HepG2 (cell line): ENCODE results near the gene TCERG1L.

ENCODE experiments used
- CHCHD3 ChIP-seq: sonication (generic); formaldehyde crosslinking; IDR thresholded peaks from 2 replicates; pipeline ENCODE4 v1.8.0; 2022; ENCODE audit warnings: mild to moderate bottlenecking, missing genetic modification reagents, moderate library complexity
- MAFF ChIP-seq: IDR thresholded peaks from 2 replicates; pipeline ENCODE4 v1.6.1; 2011; ENCODE audit warnings: low read depth, low read length, improper control_type of control experiment
- PHB2 ChIP-seq: fragments of 450-650 bp; IDR thresholded peaks from 2 replicates; pipeline ENCODE4 v1.6.1; 2018; ENCODE audit not compliant: partially characterized antibody
- SMARCC2 ChIP-seq: fragments of 450-650 bp; IDR thresholded peaks from 2 replicates; pipeline ENCODE4 v1.6.1; 2017; ENCODE audit warnings: antibody characterized with exemption, mild to moderate bottlenecking
- TP53 ChIP-seq: sonication (generic); formaldehyde crosslinking; conservative IDR thresholded peaks from 2 replicates; pipeline ENCODE4 v1.4.0; 2020; ENCODE audit warnings: missing genetic modification reagents
- ZFX ChIP-seq: sonication (generic); formaldehyde crosslinking; IDR thresholded peaks from 2 replicates; pipeline ENCODE4 v1.4.0; 2020; ENCODE audit warnings: mild to moderate bottlenecking, low read depth, missing genetic modification reagents, moderate library complexity
- ZNF274 ChIP-seq: sonication (generic); formaldehyde crosslinking; IDR thresholded peaks from 2 replicates; pipeline ENCODE4 v1.5.1; 2020; ENCODE audit warnings: mild to moderate bottlenecking, missing genetic modification reagents
- TF ChIP-seq, protein P1 (sequence below): sonication (generic); formaldehyde crosslinking; IDR thresholded peaks from 2 replicates; pipeline ENCODE4 v1.8.1; 2022; ENCODE audit warnings: low read depth, mild to moderate bottlenecking, missing genetic modification reagents
- TF ChIP-seq, protein P2 (sequence below): sonication (generic); formaldehyde crosslinking; conservative IDR thresholded peaks from 2 replicates; pipeline ENCODE4 v1.4.0; 2020; ENCODE audit warnings: missing genetic modification reagents
- TF ChIP-seq, protein P3 (sequence below): sonication (generic); formaldehyde crosslinking; IDR thresholded peaks from 2 replicates; pipeline ENCODE4 v1.4.0; 2020; ENCODE audit warnings: missing genetic modification reagents
- TF ChIP-seq, protein P4 (sequence below): sonication (generic); formaldehyde crosslinking; conservative IDR thresholded peaks from 2 replicates; pipeline ENCODE4 v1.8.0; 2022; ENCODE audit warnings: missing genetic modification reagents
- TF ChIP-seq, protein P5 (sequence below): sonication (generic); formaldehyde crosslinking; IDR thresholded peaks from 2 replicates; pipeline ENCODE4 v1.5.0; 2020; ENCODE audit warnings: mild to moderate bottlenecking, missing genetic modification reagents, moderate library complexity
- TF ChIP-seq, protein P6 (sequence below): sonication (generic); formaldehyde crosslinking; IDR thresholded peaks from 2 replicates; pipeline ENCODE4 v1.4.0; 2020; ENCODE audit warnings: mild to moderate bottlenecking, missing genetic modification reagents

DNA sequence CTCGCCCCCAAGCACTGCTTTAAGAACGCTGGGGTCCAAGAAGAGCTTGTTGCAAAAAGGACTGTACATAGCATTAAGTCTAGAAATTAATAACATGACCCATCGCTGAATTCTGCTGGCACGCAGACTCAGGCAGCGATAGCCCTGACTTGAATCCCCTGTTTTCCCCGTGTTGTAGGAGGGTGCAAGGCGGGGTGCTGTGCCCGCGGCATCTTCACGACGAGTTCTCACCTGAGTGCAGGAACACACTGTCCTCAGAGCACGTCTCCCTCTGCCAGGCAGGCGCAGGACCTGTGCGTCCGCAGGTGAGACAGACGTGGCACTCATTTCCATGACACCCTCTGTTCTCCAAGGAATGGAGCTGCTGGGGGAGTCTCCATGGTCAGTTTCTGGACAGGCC is 243.2 kb downstream of the TCERG1L start:
- TF ChIP-seq SMARCC2 (no peak), ZNF274 (no peak), CHCHD3 (no peak), MAFF (no peak), PHB2 (no peak), TP53 (CRISPR knock-in tag) (no peak), ZFX (CRISPR knock-in tag) (no peak)
- TF ChIP-seq, protein P1, sequence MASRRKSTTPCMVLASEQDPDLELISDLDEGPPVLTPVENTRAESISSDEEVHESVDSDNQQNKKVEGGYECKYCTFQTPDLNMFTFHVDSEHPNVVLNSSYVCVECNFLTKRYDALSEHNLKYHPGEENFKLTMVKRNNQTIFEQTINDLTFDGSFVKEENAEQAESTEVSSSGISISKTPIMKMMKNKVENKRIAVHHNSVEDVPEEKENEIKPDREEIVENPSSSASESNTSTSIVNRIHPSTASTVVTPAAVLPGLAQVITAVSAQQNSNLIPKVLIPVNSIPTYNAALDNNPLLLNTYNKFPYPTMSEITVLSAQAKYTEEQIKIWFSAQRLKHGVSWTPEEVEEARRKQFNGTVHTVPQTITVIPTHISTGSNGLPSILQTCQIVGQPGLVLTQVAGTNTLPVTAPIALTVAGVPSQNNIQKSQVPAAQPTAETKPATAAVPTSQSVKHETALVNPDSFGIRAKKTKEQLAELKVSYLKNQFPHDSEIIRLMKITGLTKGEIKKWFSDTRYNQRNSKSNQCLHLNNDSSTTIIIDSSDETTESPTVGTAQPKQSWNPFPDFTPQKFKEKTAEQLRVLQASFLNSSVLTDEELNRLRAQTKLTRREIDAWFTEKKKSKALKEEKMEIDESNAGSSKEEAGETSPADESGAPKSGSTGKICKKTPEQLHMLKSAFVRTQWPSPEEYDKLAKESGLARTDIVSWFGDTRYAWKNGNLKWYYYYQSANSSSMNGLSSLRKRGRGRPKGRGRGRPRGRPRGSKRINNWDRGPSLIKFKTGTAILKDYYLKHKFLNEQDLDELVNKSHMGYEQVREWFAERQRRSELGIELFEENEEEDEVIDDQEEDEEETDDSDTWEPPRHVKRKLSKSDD: no peak
- TF ChIP-seq, protein P2, sequence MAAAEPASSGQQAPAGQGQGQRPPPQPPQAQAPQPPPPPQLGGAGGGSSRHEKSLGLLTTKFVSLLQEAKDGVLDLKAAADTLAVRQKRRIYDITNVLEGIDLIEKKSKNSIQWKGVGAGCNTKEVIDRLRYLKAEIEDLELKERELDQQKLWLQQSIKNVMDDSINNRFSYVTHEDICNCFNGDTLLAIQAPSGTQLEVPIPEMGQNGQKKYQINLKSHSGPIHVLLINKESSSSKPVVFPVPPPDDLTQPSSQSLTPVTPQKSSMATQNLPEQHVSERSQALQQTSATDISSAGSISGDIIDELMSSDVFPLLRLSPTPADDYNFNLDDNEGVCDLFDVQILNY: no peak
- TF ChIP-seq, protein P3, sequence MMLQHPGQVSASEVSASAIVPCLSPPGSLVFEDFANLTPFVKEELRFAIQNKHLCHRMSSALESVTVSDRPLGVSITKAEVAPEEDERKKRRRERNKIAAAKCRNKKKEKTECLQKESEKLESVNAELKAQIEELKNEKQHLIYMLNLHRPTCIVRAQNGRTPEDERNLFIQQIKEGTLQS (CRISPR knock-in tag): no peak
- TF ChIP-seq, protein P4, sequence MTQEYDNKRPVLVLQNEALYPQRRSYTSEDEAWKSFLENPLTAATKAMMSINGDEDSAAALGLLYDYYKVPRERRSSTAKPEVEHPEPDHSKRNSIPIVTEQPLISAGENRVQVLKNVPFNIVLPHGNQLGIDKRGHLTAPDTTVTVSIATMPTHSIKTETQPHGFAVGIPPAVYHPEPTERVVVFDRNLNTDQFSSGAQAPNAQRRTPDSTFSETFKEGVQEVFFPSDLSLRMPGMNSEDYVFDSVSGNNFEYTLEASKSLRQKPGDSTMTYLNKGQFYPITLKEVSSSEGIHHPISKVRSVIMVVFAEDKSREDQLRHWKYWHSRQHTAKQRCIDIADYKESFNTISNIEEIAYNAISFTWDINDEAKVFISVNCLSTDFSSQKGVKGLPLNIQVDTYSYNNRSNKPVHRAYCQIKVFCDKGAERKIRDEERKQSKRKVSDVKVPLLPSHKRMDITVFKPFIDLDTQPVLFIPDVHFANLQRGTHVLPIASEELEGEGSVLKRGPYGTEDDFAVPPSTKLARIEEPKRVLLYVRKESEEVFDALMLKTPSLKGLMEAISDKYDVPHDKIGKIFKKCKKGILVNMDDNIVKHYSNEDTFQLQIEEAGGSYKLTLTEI: no peak
- TF ChIP-seq, protein P5, sequence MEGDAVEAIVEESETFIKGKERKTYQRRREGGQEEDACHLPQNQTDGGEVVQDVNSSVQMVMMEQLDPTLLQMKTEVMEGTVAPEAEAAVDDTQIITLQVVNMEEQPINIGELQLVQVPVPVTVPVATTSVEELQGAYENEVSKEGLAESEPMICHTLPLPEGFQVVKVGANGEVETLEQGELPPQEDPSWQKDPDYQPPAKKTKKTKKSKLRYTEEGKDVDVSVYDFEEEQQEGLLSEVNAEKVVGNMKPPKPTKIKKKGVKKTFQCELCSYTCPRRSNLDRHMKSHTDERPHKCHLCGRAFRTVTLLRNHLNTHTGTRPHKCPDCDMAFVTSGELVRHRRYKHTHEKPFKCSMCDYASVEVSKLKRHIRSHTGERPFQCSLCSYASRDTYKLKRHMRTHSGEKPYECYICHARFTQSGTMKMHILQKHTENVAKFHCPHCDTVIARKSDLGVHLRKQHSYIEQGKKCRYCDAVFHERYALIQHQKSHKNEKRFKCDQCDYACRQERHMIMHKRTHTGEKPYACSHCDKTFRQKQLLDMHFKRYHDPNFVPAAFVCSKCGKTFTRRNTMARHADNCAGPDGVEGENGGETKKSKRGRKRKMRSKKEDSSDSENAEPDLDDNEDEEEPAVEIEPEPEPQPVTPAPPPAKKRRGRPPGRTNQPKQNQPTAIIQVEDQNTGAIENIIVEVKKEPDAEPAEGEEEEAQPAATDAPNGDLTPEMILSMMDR: no peak
- TF ChIP-seq, protein P6, sequence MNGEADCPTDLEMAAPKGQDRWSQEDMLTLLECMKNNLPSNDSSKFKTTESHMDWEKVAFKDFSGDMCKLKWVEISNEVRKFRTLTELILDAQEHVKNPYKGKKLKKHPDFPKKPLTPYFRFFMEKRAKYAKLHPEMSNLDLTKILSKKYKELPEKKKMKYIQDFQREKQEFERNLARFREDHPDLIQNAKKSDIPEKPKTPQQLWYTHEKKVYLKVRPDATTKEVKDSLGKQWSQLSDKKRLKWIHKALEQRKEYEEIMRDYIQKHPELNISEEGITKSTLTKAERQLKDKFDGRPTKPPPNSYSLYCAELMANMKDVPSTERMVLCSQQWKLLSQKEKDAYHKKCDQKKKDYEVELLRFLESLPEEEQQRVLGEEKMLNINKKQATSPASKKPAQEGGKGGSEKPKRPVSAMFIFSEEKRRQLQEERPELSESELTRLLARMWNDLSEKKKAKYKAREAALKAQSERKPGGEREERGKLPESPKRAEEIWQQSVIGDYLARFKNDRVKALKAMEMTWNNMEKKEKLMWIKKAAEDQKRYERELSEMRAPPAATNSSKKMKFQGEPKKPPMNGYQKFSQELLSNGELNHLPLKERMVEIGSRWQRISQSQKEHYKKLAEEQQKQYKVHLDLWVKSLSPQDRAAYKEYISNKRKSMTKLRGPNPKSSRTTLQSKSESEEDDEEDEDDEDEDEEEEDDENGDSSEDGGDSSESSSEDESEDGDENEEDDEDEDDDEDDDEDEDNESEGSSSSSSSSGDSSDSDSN (CRISPR knock-in tag): no peak
